Gastrocnemius medialis (tissue), 4 donors: ENCODE results near the gene PYDC1. TPM values are rescaled to one million over a fixed set of nuclear protein-coding genes. Genes with fewer than 3 reads are reported as not detected.
"Not testable (repeated sequence)": the region's sequence is repeated elsewhere in the genome, so short reads cannot be mapped to it uniquely, and the experiment has no call there.

ENCODE experiments used
- ATAC-seq, 2 donors: fragments of 150-250 bp; one replicate each; pipeline ENCODE4 v1.9.1; 2016
- DNase-seq, 2 donors: peaks; one replicate each; pipeline ENCODE4 v3.0.0-alpha.2; 2019
- H3K27ac ChIP-seq, 4 donors: fragments of 200-600 bp; sonication (generic); 1 replicate in 1 of 4; 2 replicates in 3 of 4; pipeline ENCODE4 v1.5.1; 2016 to 2018; ENCODE audit warnings: mild to moderate bottlenecking in 2 of 4, moderate library complexity in 1 of 4
- H3K27me3 ChIP-seq, 3 donors: fragments of 200-600 bp; sonication (generic) in 2 of 3; 1 replicate in 1 of 3; 2 replicates in 2 of 3; pipeline versions ENCODE4 v1.5.1 to v1.6.0; 2016 to 2019; ENCODE audit warnings: mild to moderate bottlenecking in 1 of 3, moderate library complexity in 1 of 3
- H3K36me3 ChIP-seq, 2 donors: fragments of 200-600 bp; sonication (generic) in 1 of 2; one replicate each; pipeline ENCODE4 v1.5.1; 2017 to 2018
- H3K4me1 ChIP-seq, 2 donors: fragments of 200-600 bp; sonication (generic) in 1 of 2; one replicate each; pipeline ENCODE4 v1.5.1; 2016 to 2017; ENCODE audit warnings: mild to moderate bottlenecking in 2 of 2
- H3K4me3 ChIP-seq, 4 donors: fragments of 200-600 bp; sonication (generic) in 3 of 4; 1 replicate in 1 of 4; 2 replicates in 3 of 4; pipeline ENCODE4 v1.5.1; 2016 to 2019; ENCODE audit warnings: mild to moderate bottlenecking in 2 of 4
- H3K9me3 ChIP-seq, 3 donors: fragments of 200-600 bp; sonication (generic) in 2 of 3; 1 replicate in 1 of 3; 2 replicates in 2 of 3; pipeline ENCODE4 v1.5.1; 2016 to 2019
- POLR2A ChIP-seq, 2 donors: fragments of 450-650 bp; IDR thresholded peaks; one replicate each; pipeline ENCODE4 v1.6.1; 2017; ENCODE audit warnings: antibody characterized with exemption in 2 of 2, mild to moderate bottlenecking in 2 of 2, moderate library complexity in 2 of 2
- in situ Hi-C, 4 donors: fragments of 200-750 bp; cut with MboI; loops; one replicate each; pipeline versions ENCODE4 v1.15.0 to v1.8.0; 2017; ENCODE audit warnings: low sequenced_read_pairs in 4 of 4
- intact Hi-C: fragments of 100-400 bp; cut with DNase I; formaldehyde crosslinking; loops from one replicate; pipeline ENCODE4 v1.15.1; 2023; ENCODE audit warnings: low total_unique reads
- total RNA-seq, 4 donors: library from RNA; depleted of rRNA; stranded (reverse); fragments of >200 nt; gene quantifications; one replicate each; pipeline versions ENCODE4 v1.1.0 to v1.2.3, GENCODE V29; 2016
- TF ChIP-seq, protein P1 (sequence below), 5 experiments: fragments of 450-650 bp in 3 of 5; fragments of 200-600 bp in 2 of 5; sonication (generic) in 2 of 5; IDR thresholded peaks in 4 of 5; conservative IDR thresholded peaks in 1 of 5; 1 replicate in 4 of 5; 2 replicates in 1 of 5; pipeline ENCODE4 v1.5.1; 2016 to 2019; ENCODE audit warnings: antibody characterized with exemption in 5 of 5, mild to moderate bottlenecking in 3 of 5, moderate library complexity in 3 of 5

The PYDC1 gene
- total RNA-seq, 4 donors from 2014 or later: not detected

DNA sequence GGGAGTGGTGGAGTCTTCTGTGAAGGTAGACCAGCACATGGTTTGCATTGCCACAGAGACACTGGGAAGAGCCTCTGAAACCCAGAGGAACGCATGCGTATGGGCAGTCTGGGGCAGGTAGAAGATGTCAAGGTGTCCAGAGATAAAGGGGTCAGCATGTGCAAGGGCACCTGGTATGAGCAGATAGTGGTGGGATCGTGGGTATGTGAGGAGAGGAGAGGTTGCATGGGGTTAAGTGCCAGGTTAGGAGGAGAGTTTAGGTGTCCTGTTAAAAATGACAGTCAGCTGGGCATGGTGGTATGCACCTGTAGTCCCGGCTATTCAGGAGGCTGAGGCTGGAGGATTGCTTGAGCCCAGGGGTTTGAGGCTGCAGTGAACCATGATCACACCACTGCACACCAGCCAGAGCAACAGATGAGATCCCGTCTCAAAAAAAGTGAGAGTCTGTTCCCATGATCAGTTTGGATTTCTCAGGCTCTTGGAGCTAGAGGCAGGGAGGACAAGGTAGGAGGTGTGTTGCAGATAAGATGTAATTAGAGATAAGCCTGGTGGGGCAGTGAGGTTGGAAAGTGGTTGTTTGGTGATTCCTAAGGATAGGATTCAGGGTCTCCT, 17.4 kb downstream of the PYDC1 start:
- DNase-seq (no peak), ATAC-seq (no peak)
- no peak overlapping the region for H3K4me3 ChIP-seq
- no peaks in the 10 kb centered on the region for H3K9me3 ChIP-seq
- peaks cover 0 to 31% of the 10 kb centered on the region in 2 donors for H3K36me3 ChIP-seq
- intact Hi-C loops (no loop called here), in situ Hi-C loops (loop anchor here in 2 of 4 donors (25.0 kb wide), 2 partner anchors 213 to 663 kb away; partner anchors contain the start of gene ZNF267 (in 2 of the 2))
- no peak overlapping the region for H3K27ac ChIP-seq
- no peak for TF ChIP-seq POLR2A (IDR thresholded peaks at IDR 0.05)
- H3K4me1 ChIP-seq: peaks cover 9 to 16% of the 10 kb centered on the region in 2 donors
- no peaks in the 10 kb centered on the region for H3K27me3 ChIP-seq

DNA sequence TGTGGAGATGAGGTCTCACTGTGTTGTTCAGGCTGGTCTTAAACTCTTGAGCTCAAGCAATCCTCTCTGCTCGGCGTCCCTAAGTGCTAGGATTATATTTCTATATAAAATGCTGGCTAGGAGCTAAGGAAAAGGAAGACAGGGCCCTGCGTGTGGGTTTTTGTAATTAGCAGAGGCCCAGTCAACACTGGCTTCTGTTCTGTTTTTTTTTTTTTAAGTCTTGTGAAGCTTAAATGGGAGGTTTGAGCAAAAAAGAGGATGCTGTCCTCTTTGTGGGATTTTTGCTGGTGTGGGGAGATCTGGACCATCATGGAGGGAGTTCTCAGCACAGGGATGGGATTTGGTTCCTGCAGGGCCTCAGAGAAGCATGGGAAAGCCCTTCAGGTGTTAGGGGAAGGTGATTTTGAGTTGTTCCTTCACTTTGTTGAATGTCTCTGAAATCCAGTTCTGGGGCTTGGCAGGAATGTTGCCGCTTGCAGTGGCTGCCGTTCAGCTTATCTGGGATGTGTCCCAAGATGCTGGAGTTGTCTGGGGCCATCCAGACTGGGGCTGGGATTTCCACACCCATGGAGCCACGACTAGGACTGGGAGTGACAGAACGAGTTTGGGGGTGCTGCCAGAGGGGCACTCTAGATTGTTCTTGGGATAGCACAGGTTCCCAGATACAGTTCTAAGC, 18.6 kb downstream of the PYDC1 start:
- intact Hi-C loops: no loop called here
- no peak for TF ChIP-seq POLR2A (IDR thresholded peaks at IDR 0.05)
- TF ChIP-seq, protein P1, sequence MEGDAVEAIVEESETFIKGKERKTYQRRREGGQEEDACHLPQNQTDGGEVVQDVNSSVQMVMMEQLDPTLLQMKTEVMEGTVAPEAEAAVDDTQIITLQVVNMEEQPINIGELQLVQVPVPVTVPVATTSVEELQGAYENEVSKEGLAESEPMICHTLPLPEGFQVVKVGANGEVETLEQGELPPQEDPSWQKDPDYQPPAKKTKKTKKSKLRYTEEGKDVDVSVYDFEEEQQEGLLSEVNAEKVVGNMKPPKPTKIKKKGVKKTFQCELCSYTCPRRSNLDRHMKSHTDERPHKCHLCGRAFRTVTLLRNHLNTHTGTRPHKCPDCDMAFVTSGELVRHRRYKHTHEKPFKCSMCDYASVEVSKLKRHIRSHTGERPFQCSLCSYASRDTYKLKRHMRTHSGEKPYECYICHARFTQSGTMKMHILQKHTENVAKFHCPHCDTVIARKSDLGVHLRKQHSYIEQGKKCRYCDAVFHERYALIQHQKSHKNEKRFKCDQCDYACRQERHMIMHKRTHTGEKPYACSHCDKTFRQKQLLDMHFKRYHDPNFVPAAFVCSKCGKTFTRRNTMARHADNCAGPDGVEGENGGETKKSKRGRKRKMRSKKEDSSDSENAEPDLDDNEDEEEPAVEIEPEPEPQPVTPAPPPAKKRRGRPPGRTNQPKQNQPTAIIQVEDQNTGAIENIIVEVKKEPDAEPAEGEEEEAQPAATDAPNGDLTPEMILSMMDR (IDR thresholded peaks at IDR 0.05 in 4 of 5, conservative IDR thresholded peaks at IDR 0.05 in 1 of 5): no peak

DNA sequence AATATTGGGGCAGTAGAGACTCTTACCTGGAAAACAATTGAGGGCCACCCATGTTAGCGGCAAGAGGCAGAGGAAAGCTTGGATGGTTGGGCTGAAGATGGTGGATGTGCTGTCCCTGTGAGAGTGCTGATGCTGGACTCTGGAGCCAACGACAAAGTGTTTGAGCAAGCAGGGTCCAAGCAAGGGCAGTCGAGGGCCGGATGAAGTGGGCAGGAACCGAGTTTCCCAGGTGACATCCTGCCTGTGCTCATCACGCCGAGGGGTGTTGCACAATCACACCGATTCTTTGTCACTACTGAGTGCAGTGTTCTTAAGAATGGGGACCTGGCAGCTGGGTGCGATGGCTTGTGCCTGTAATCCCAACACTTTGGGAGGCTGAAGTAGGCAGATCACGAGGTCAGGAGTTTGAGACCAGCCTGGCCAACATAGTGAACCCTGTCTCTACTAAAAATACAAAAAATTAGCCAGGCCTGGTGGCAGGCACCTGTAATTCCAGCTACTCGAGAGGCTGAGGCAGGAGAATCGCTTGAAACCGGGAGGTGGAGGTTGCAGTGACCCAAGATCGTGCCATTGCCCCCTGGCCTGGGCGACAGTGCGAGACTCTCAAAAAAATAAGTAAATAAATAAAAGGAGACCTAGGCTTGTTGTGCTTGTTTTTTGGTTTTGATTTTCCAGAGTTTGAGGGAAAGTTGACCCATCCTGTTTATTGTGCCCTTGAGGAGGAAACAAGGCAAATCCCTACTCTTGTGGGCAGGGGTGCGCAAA, 20.4 kb downstream of the PYDC1 start:
- no peaks in the 10 kb centered on the region for H3K27me3 ChIP-seq
- intact Hi-C loops: no loop called here
- H3K9me3 ChIP-seq: no peaks in the 10 kb centered on the region
- H3K4me3 ChIP-seq: no peak overlapping the region
- in situ Hi-C loops: loop anchor here in 2 of 4 donors (25.0 kb wide), 1 partner anchor 666 kb away; the partner anchor contains the start of gene ZNF267 (in 2 of the 2)
- H3K4me1 ChIP-seq: peaks cover under 1 to 6% of the 10 kb centered on the region in 2 donors
- no peak overlapping the region for H3K27ac ChIP-seq
- DNase-seq: no peak
- ATAC-seq: no peak
- peaks cover 4 to 61% of the 10 kb centered on the region in 2 donors for H3K36me3 ChIP-seq
- no peak for TF ChIP-seq POLR2A (IDR thresholded peaks at IDR 0.05)
- TF ChIP-seq, protein P1 (IDR thresholded peaks at IDR 0.05 in 4 of 5, conservative IDR thresholded peaks at IDR 0.05 in 1 of 5): no peak

More for the DNA sequence above, 18.6 kb downstream of the PYDC1 start:
- Histone ChIP-seq H3K27ac (no peak overlapping the region), H3K4me3 (no peak overlapping the region), H3K36me3 (peaks cover 2 to 43% of the 10 kb centered on the region in 2 donors), H3K27me3 (no peaks in the 10 kb centered on the region), H3K4me1 (peaks cover 9 to 15% of the 10 kb centered on the region in 2 donors), H3K9me3 (no peaks in the 10 kb centered on the region)
- in situ Hi-C loops: loop anchor here in 2 of 4 donors (25.0 kb wide), 1 partner anchor 664 kb away; the partner anchor contains the start of gene ZNF267 (in 2 of the 2)
- no peak for DNase-seq
- ATAC-seq: no peak

DNA sequence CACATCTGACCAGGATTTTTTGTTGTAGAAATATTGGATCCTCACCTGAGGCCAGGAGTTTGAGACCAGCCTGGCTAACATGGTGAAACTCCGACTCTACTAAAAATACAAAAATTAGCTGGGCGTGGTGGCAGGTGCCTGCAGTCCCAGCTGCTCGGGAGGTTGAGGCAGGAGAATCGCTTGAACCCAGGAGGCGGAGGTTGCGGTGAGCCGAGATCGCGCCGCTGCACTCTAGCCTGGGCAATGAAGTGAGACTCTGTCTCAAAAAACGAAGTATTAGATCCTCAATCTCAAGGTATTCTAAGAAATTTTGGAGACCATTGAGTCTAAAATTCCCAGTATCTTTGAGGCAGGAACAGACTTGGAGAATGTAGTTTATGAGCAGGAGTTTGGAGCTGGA, 21.1 kb downstream of the PYDC1 start:
- in situ Hi-C loops: loop anchor here in 2 of 4 donors (25.0 kb wide), 1 partner anchor 666 kb away; the partner anchor contains the start of gene ZNF267 (in 2 of the 2)
- intact Hi-C loops, H3K4me3 ChIP-seq, DNase-seq, H3K27ac ChIP-seq, H3K27me3 ChIP-seq, ATAC-seq, H3K4me1 ChIP-seq, H3K9me3 ChIP-seq: not testable (repeated sequence)
- H3K36me3 ChIP-seq: peaks cover 4 to 68% of the 10 kb centered on the region in 2 donors

DNA sequence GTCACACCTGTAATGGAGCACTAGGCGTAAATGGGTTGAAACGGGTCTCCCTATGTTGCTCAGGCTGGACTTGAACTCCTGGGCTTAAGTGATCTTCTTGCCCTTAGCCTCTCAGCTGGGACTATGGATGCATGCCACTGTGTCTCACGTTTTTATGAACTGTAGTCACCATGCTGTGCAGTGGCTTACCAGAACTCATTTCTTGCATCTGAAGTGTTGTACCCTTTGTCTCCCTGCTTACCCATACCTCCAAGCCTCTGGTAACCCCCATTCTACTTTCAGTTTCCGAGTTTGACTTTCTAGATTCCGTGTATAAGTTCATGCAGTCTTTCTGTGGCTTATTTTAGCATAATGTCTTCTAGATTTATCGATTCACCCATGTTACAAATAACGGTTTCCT, 22.0 kb downstream of the PYDC1 start:
- in situ Hi-C loops (loop anchor here in 2 of 4 donors (25.0 kb wide), 1 partner anchor 667 kb away; the partner anchor contains the start of gene ZNF267 (in 2 of the 2)), intact Hi-C loops (no loop called here)
- Histone ChIP-seq H3K9me3 (no peaks in the 10 kb centered on the region), H3K27me3 (no peaks in the 10 kb centered on the region), H3K4me3 (no peak overlapping the region), H3K4me1 (no peaks in the 10 kb centered on the region), H3K36me3 (peaks cover 4 to 77% of the 10 kb centered on the region in 2 donors), H3K27ac (no peak overlapping the region)
- TF ChIP-seq POLR2A (IDR thresholded peaks at IDR 0.05): no peak
- TF ChIP-seq, protein P1 (IDR thresholded peaks at IDR 0.05 in 4 of 5, conservative IDR thresholded peaks at IDR 0.05 in 1 of 5): no peak
- ATAC-seq: no peak
- DNase-seq: no peak
